PC-9 (cell line): ENCODE data around the gene GRAMD2A.

ENCODE experiments used
- EZH2 ChIP-seq: fragments of 200-600 bp; sonication (generic); IDR thresholded peaks from 2 replicates; pipeline ENCODE4 v1.8.0; 2017; ENCODE audit warnings: antibody characterized with exemption, low read depth
- TF ChIP-seq, protein P1 (sequence below): fragments of 200-600 bp; sonication (generic); conservative IDR thresholded peaks from 2 replicates; pipeline ENCODE4 v1.6.1; 2017; ENCODE audit warnings: mixed run types, antibody characterized with exemption, mild to moderate bottlenecking, moderate library complexity

DNA sequence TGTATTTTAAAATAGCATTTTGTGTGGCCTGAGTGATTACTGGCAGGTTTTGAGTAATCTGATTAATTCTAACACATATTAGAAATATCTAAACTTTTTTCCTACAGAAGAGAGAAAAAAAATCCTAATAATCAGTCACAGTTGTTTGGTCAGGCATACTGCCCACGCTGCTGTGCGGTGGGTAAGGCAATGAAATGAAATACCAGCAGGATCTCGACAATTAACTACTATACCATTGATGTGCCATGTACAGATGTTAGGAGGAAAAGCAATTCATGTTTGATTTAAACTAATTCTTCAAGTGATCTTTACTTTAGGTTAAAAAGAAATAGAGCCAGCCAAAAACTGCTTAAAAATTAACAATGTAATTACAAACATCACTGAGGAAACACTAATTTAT is 5.2 kb downstream of the GRAMD2A start:
- TF ChIP-seq EZH2: no peak
- TF ChIP-seq, protein P1, sequence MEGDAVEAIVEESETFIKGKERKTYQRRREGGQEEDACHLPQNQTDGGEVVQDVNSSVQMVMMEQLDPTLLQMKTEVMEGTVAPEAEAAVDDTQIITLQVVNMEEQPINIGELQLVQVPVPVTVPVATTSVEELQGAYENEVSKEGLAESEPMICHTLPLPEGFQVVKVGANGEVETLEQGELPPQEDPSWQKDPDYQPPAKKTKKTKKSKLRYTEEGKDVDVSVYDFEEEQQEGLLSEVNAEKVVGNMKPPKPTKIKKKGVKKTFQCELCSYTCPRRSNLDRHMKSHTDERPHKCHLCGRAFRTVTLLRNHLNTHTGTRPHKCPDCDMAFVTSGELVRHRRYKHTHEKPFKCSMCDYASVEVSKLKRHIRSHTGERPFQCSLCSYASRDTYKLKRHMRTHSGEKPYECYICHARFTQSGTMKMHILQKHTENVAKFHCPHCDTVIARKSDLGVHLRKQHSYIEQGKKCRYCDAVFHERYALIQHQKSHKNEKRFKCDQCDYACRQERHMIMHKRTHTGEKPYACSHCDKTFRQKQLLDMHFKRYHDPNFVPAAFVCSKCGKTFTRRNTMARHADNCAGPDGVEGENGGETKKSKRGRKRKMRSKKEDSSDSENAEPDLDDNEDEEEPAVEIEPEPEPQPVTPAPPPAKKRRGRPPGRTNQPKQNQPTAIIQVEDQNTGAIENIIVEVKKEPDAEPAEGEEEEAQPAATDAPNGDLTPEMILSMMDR: no peak
